ENCODE data around the gene MIA2.

The MIA2 gene

DNA sequence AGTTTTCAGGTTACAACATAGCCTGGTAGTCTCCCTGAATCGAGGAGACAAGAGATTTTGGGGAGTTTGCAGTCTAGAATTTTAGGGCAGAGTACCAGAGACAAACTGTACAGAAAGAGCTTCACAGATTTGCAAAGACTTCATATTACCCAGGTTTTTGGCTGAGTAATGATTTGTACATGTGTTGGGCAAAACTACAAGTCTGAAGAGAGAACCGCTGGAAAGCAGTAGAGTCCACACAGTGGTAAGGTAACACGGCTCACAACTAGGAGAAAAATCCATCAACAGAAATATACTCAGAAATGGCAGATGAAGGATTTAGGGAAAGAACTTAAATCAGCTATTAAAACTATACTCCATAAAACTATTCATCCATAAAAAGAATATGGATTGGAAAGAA is 172.8 kb downstream of the MIA2 start:
- DNase-seq = no peak

GRCh38 chr14:39416072-39416471 is 182.4 kb downstream of the MIA2 start:
- DNase-seq = no peak

- DNase-seq = no peak
Observed at GRCh38 chr14:39417014-39417413, 183.3 kb downstream of the MIA2 start.

DNA sequence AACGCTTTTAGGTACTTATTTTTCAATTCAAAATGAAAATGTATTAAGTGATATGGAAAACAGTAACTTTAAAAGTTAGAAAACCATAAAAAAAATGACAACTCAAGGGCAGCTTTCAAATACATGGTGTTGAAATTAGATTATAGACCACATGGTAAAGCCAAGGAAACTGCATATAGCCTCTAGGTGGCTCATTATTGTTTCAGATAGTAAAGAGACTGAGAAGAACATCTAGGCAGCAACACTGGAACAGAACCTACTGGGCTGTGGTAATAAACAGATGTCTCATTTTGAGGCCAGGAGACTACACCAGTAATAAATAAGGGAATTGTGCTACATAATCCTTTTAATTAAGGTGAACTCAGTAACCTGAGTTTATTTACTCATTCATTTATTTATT is 185.6 kb downstream of the MIA2 start:
- no peak for DNase-seq

DNA sequence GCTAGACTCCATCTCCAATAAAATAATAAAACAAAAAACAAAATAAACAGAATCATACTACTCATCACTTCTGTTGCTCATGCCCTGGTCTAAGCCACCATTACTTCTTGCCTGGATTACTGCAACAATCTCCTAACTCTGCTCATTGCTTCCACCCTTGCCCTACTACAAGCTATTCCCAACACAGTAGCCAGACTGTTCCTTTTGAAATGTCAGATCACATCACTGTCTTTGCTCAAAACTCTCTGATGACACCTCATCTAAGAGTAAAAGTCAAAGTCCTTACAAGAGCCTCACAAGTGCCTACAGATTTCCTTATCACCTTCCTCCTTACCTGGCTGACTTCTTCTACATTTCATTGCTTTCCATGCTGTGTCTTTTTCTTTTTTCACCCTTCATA is 188.5 kb downstream of the MIA2 start:
- DNase-seq = no peak

GRCh38 chr14:39423793-39424192 is 190.1 kb downstream of the MIA2 start:
- no peak for DNase-seq

GRCh38 chr14:39425947-39426346 is 192.2 kb downstream of the MIA2 start:
- no peak for DNase-seq

DNA sequence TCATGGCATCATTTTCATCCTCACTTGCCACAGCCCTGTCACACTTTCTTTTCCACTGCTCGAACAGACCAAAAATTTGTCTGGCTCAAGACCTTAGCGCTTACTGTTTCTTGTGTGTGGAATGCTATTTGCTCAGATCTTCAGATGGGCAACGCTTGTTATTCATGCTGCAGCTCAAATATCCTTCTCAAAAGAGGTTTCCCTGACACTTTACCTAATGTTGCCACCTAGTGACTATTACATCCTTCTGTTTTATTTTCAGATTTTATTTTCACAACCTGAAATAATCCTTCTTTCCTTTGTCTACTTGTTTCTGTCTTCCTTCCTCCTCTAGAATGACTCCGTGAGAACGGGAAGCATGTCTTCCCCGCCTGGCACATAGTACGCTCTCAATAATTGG is 192.9 kb downstream of the MIA2 start:
- no peak for DNase-seq

- no peak for DNase-seq
Observed at GRCh38 chr14:39428118-39428517, 194.4 kb downstream of the MIA2 start.

DNA sequence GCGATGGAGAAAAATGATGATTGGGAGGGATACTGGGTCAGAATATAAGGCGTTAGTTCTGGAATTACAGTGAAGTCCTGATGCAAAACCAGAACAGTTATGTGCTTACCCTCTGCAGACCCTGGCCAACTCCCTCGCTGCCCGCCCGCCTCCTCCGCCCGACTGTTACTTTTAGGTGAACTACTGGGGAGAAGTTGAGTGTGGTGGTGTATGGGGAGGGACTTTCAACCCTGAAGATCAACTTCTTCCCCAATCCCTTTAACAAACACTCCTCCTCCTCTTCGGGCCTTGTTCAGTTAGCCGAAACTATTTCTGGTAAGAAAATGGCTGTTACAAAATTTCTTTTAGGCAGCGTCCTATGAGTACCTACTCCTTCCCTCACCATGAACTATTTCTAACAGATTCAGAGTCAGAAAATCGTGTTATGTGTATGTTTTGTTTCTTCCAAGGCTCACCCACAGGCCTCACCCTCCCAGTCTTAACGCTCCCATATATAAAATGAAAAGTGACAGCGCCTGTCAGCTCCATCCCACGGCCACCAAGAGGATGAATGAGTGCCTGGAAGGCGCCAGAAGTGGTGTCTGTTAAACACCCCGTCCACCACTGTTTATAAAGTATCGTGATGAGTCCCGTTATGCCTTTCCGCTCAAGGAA is 197.2 kb downstream of the MIA2 start:
- no peak for DNase-seq

GRCh38 chr14:39431416-39432178 is 197.9 kb downstream of the MIA2 start:
- DNase-seq = peak; percentile 43

DNA sequence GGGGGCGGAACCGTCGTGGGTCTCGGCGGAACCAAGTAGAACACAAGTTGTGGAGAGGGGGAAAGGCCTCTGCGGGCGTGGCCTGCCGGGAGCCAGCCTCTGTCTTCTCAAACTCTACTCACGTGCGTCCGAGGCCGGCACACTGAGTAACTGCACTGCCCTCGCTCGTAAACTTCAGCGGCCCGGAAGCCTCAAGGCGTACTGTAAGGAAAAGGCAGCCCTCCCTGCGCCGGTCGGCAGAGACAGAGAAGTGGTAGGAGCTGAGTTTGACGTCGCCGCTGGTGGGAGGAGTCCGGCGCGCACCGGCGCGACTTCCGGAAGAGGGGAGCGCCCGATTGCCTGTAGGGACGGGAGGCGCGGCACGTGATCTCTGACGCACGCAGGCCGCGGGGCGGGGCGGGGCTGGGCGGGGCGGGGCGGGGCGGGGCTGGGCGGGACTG is 198.5 kb downstream of the MIA2 start, which contains the start of gene FBXO33:
Gene FBXO33 (minus strand): TSS at position 255 of the 440 bp plus-strand sequence. CDS start 271 bp downstream, outside the sequence.
- DNase-seq = peak; percentile 97

DNA sequence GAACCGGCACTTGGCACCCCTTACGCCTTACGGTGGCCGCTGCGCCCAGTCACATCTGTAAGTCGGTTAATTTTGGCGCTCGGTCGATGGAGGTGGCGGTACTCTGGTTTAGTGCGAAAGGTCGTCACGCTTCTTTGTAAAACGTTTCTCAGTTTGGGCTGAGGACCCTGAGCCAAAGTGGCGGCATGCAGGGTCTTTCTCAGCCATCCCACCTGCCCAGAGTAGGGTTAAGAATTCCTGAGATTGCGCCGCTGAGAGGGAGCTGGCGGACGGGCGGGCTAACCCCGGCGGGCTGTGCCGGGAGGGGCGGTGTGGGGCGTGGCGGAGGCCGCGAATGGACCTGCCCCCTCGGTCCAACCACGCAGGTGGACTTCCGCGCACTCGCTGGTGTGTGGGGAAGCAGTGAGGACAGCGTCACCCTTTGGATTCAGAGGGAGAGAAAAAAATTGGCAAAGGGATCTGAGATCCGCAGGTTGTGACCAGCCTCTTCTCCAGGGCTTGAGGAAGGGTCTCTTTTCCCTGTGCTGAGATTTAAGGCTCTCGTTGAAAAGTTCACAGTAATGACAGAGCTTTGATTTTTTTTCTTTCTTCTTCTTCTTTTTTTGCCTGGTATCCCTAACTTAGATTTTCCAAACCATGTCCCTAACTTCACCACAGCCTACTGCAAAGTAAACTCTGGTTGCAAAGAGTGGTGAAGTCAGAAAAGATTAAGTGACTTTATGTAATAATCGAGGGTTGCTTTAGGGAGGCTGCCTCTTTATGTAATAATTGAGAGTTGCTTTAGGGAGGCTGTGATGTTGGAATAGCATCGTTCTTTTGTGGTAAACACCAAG is 199.1 kb downstream of the MIA2 start:
- peak; percentile 68 for DNase-seq

DNA sequence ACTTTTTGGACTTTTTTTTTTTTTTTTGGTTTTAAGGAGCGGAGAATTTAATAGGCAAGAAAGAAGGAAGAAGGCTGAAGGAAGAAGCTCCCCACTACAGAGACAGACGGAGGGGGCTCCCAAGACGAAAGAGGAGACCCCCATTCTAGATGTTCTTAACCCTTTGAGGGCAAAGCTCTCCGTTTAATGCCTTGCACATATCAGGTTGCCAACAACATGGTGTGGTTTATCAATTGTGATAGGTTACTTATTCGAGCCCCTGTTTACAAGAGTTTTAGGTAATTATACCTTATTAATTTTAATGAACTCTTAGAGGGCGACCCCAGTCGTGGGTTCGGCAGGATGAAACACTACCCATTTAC is 199.7 kb downstream of the MIA2 start:
- DNase-seq = no peak

GRCh38 chr14:39434401-39434800 is 200.7 kb downstream of the MIA2 start:
- DNase-seq = no peak

GRCh38 chr14:39435241-39435640 is 201.5 kb downstream of the MIA2 start:
- DNase-seq = no peak

Data from stimulated activated CD4-positive, alpha-beta T cell treated with anti-CD3 and anti-CD28 coated beads, Interleukin-1b, Interleukin-23, amount 100 ng/mL, for 48 hours (primary cell).